Glutamatergic neuron (in vitro differentiated cells): Measurements from ENCODE around the gene HBM. TPM values are rescaled to one million over a fixed set of nuclear protein-coding genes. Genes with fewer than 3 reads are reported as not detected.
A peak's percentile ranks its signal among the peaks of the same experiment; 100 is the strongest.

Source experiments
- DNase-seq: peaks from one replicate; pipeline ENCODE4 v3.0.0; 2022
- H3K27ac Mint-ChIP-seq: one replicate; pipeline ENCODE4 v1.8.0; 2020; ENCODE audit warnings: mild to moderate bottlenecking, mixed read lengths, inconsistent platforms; ENCODE audit not compliant: unreplicated experiment
- H3K27me3 Mint-ChIP-seq: one replicate; pipeline ENCODE4 v1.8.0; 2020; ENCODE audit warnings: mild to moderate bottlenecking, moderate library complexity, mixed read lengths, inconsistent platforms; ENCODE audit not compliant: unreplicated experiment
- H3K36me3 Mint-ChIP-seq: one replicate; pipeline ENCODE4 v1.8.0; 2020; ENCODE audit warnings: mild to moderate bottlenecking, mixed read lengths, inconsistent platforms; ENCODE audit not compliant: unreplicated experiment
- H3K4me1 Mint-ChIP-seq: one replicate; pipeline ENCODE4 v1.8.0; 2020; ENCODE audit warnings: mild to moderate bottlenecking, low read depth, mixed read lengths, inconsistent platforms; ENCODE audit not compliant: unreplicated experiment
- H3K4me3 Mint-ChIP-seq: one replicate; pipeline ENCODE4 v1.8.0; 2020; ENCODE audit warnings: mild to moderate bottlenecking, mixed read lengths, inconsistent platforms; ENCODE audit not compliant: unreplicated experiment
- H3K9me3 Mint-ChIP-seq: one replicate; pipeline ENCODE4 v1.8.0; 2020; ENCODE audit warnings: mild to moderate bottlenecking, moderate library complexity, mixed read lengths, inconsistent platforms; ENCODE audit not compliant: unreplicated experiment
- CTCF ChIP-seq: fragments of 200-600 bp; sonication (generic); IDR thresholded peaks from one replicate; pipeline ENCODE4 v1.5.0; 2021; ENCODE audit not compliant: partially characterized antibody, unreplicated experiment
- total RNA-seq: library from RNA; stranded (reverse); fragmentation: NEBNext Ultra II Directional; extraction: Animal tissue kit (Norgen Biotek cat#: 25700); gene quantifications from one replicate; pipeline ENCODE4 v1.2.1, GENCODE V29; 2021; ENCODE audit not compliant: unreplicated experiment

HBM gene
- total RNA-seq, 1 donor from 2014 or later = not detected

GRCh38 chr16:180681-181564, 15.1 kb downstream of the HBM start:
- DNase-seq = peak; percentile 92
- peak overlapping the region; percentile 55 for H3K4me3 Mint-ChIP-seq
- TF ChIP-seq CTCF = no peak
- peaks cover 14% of the 10 kb centered on the region for H3K9me3 Mint-ChIP-seq
- H3K27me3 Mint-ChIP-seq = peaks cover 16% of the 10 kb centered on the region
- H3K27ac Mint-ChIP-seq = no peak overlapping the region
- H3K36me3 Mint-ChIP-seq = no peaks in the 10 kb centered on the region
- peaks cover 6% of the 10 kb centered on the region for H3K4me1 Mint-ChIP-seq

GRCh38 chr16:181565-182021, 15.8 kb downstream of the HBM start:
- no peaks in the 10 kb centered on the region for H3K36me3 Mint-ChIP-seq
- peaks cover 6% of the 10 kb centered on the region for H3K4me1 Mint-ChIP-seq
- peak; percentile 99 for TF ChIP-seq CTCF
- DNase-seq = no peak
- no peak overlapping the region for H3K4me3 Mint-ChIP-seq
- peaks cover 16% of the 10 kb centered on the region for H3K27me3 Mint-ChIP-seq
- H3K9me3 Mint-ChIP-seq = peaks cover 14% of the 10 kb centered on the region
- no peak overlapping the region for H3K27ac Mint-ChIP-seq

- no peak for TF ChIP-seq CTCF
- DNase-seq = no peak
- H3K27ac Mint-ChIP-seq = peak overlapping the region; percentile 15
- no peaks in the 10 kb centered on the region for H3K36me3 Mint-ChIP-seq
- peaks cover 2% of the 10 kb centered on the region for H3K4me1 Mint-ChIP-seq
- H3K9me3 Mint-ChIP-seq = peaks cover 12% of the 10 kb centered on the region
- H3K4me3 Mint-ChIP-seq = no peak overlapping the region
- H3K27me3 Mint-ChIP-seq = peaks cover 10% of the 10 kb centered on the region
Measured at GRCh38 chr16:183005-183404, 17.2 kb downstream of the HBM start.

GRCh38 chr16:185213-185612, 19.4 kb downstream of the HBM start:
- no peak for DNase-seq
- Mint-ChIP-seq H3K4me3 (no peak overlapping the region), H3K9me3 (peaks cover 9% of the 10 kb centered on the region)

More at GRCh38 chr16:185213-185612, 19.4 kb downstream of the HBM start:
- peaks cover 1% of the 10 kb centered on the region for H3K27me3 Mint-ChIP-seq
- H3K27ac Mint-ChIP-seq = no peak overlapping the region
- TF ChIP-seq CTCF = no peak
- no peaks in the 10 kb centered on the region for H3K36me3 Mint-ChIP-seq
- H3K4me1 Mint-ChIP-seq = no peaks in the 10 kb centered on the region
